Esophagus (tissue), 2 donors: ENCODE results near the gene TSPAN4. TPM values are rescaled to one million over a fixed set of nuclear protein-coding genes. Genes with fewer than 3 reads are reported as not detected.

ENCODE experiments used
- H3K27ac ChIP-seq, 2 donors: one replicate each; pipeline ENCODE4 v1.5.1; 2013; ENCODE audit warnings: low read depth in 2 of 2, mild to moderate bottlenecking in 2 of 2, inconsistent platforms in 1 of 2, low read length in 1 of 2, moderate library complexity in 1 of 2
- H3K27me3 ChIP-seq, 2 donors: one replicate each; pipeline ENCODE4 v1.6.1; 2013; ENCODE audit warnings: low read length in 2 of 2, control low read depth in 1 of 2, mild to moderate bottlenecking in 1 of 2; ENCODE audit not compliant: insufficient read depth in 2 of 2, control insufficient read depth in 1 of 2
- H3K36me3 ChIP-seq, 2 donors: one replicate each; pipeline ENCODE4 v1.6.1; 2013; ENCODE audit warnings: low read length in 1 of 2; ENCODE audit not compliant: control insufficient read depth in 2 of 2, insufficient read depth in 2 of 2
- H3K4me1 ChIP-seq, 2 donors: one replicate each; pipeline ENCODE4 v1.6.1; 2013; ENCODE audit warnings: low read length in 1 of 2; ENCODE audit not compliant: control insufficient read depth in 2 of 2, insufficient read depth in 2 of 2
- H3K4me3 ChIP-seq, 2 donors: one replicate each; pipeline ENCODE4 v1.5.1; 2013; ENCODE audit warnings: low read length in 2 of 2, mild to moderate bottlenecking in 2 of 2, low read depth in 1 of 2, moderate library complexity in 1 of 2
- H3K9me3 ChIP-seq, 2 donors: one replicate each; pipeline ENCODE4 v1.6.1; 2013; ENCODE audit warnings: mild to moderate bottlenecking in 2 of 2, low read depth in 1 of 2, low read length in 1 of 2, moderate library complexity in 1 of 2; ENCODE audit not compliant: control insufficient read depth in 2 of 2, insufficient read depth in 1 of 2
- WGBS, 2 donors: extraction: QIAGEN DNeasy Blood & Tissue Kit; methylation state at CpG; one replicate each; pipeline ENCODE4 v1.1.7; 2013; 5-methylcytosine and 5-hydroxymethylcytosine counted together
- polyA plus RNA-seq, 2 donors: library from polyadenylated mRNA; stranded (reverse); fragments of 200-250 nt; gene quantifications; one replicate each; pipeline ENCODE4 v1.2.3, GENCODE V29; 2013
- donor health status: healthy with polysubstance abuse.
- donor health status: Bipolar disorder and iron deficiency.

TSPAN4 gene
- polyA plus RNA-seq, 2 donors: 9.8 to 16.8 TPM

DNA sequence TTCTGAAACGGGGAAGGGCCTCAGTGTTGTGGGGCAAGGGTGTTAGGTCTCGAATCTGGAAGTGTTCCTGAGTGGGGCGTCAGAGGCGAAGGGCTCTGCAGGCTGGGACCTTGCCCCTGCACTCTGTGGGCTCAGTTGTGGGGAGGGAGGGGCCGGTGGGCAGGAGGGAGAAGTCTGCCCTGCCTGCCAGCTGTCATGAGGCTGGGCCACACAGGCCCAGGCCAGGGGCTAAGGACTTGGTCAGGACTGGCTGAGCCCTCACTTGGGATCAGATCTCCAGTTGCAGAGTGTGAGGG, 14.8 kb upstream of the TSPAN4 start, which contains the start of gene CRACR2B:
TSS of gene CRACR2B (plus strand) at position 23 of the 296 bp plus-strand sequence. CDS start 689 bp downstream, outside the sequence.
- peak within 1 kb of the TSS; percentile 21 to 37 for H3K27ac ChIP-seq
- H3K36me3 ChIP-seq: peaks cover 0 to 24% of the 10 kb centered on the region in 2 donors
- no peaks in the 10 kb centered on the region for H3K9me3 ChIP-seq
- peaks cover 21 to 53% of the 10 kb centered on the region in 2 donors for H3K4me1 ChIP-seq
- peak within 1 kb of the TSS; percentile 42 to 45 for H3K4me3 ChIP-seq
- peaks cover 0 to 4% of the 10 kb centered on the region in 2 donors for H3K27me3 ChIP-seq
- 33 to 52% methylated on average over 5 of the region's 5 CpGs for WGBS, 2 donors

- Histone ChIP-seq H3K36me3 (peaks cover 0 to 20% of the 10 kb centered on the region in 2 donors), H3K27ac (peak overlapping the region in 1 of 2 donors; percentile 21), H3K4me1 (peaks cover 21 to 53% of the 10 kb centered on the region in 2 donors), H3K27me3 (peaks cover 0 to 4% of the 10 kb centered on the region in 2 donors), H3K9me3 (no peaks in the 10 kb centered on the region), H3K4me3 (no peak overlapping the region)
- 65 to 67% methylated on average over 21 of the region's 21 CpGs for WGBS, 2 donors
Observed at GRCh38 chr11:828506-829175, 14.0 kb upstream of the TSPAN4 start.

GRCh38 chr11:829176-829846, 13.3 kb upstream of the TSPAN4 start:
- peaks cover 0 to 13% of the 10 kb centered on the region in 2 donors for H3K36me3 ChIP-seq
- 13 to 14% methylated on average over 40 of the region's 40 CpGs for WGBS, 2 donors
- H3K27ac ChIP-seq: no peak overlapping the region
- H3K4me3 ChIP-seq: peak overlapping the region; percentile 4 to 18
- peaks cover 21 to 57% of the 10 kb centered on the region in 2 donors for H3K4me1 ChIP-seq
- no peaks in the 10 kb centered on the region for H3K9me3 ChIP-seq
- H3K27me3 ChIP-seq: peaks cover 0 to 4% of the 10 kb centered on the region in 2 donors

DNA sequence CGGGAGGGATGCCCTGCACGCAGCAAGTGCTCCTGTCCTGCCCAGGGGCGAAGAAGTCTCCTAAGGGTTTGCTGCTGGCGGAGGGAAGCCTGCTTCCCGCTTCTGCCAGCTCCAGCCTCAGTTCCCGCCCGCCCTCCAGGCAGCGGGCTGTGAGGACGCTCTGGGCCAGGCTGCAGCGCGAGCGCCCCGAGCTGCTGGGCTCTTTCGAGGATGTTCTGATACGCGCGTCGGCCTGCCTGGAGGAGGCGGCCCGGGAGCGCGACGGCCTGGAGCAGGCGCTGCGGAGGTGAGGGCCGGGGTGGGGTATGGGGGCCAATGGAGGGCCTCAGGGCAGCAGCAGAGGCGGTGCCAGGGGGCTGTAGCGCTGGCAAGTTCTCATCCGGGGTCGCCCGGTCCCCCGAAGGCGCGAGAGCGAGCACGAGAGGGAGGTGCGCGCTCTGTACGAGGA, 12.8 kb upstream of the TSPAN4 start:
- WGBS, 2 donors: 3 to 17% methylated on average over 35 to 39 of the region's 39 CpGs
- Histone ChIP-seq H3K27me3 (peaks cover 0 to 4% of the 10 kb centered on the region in 2 donors), H3K4me1 (peaks cover 26 to 63% of the 10 kb centered on the region in 2 donors), H3K36me3 (peaks cover 0 to 8% of the 10 kb centered on the region in 2 donors), H3K27ac (no peak overlapping the region), H3K4me3 (peak overlapping the region; percentile 18 to 27), H3K9me3 (no peaks in the 10 kb centered on the region)

DNA sequence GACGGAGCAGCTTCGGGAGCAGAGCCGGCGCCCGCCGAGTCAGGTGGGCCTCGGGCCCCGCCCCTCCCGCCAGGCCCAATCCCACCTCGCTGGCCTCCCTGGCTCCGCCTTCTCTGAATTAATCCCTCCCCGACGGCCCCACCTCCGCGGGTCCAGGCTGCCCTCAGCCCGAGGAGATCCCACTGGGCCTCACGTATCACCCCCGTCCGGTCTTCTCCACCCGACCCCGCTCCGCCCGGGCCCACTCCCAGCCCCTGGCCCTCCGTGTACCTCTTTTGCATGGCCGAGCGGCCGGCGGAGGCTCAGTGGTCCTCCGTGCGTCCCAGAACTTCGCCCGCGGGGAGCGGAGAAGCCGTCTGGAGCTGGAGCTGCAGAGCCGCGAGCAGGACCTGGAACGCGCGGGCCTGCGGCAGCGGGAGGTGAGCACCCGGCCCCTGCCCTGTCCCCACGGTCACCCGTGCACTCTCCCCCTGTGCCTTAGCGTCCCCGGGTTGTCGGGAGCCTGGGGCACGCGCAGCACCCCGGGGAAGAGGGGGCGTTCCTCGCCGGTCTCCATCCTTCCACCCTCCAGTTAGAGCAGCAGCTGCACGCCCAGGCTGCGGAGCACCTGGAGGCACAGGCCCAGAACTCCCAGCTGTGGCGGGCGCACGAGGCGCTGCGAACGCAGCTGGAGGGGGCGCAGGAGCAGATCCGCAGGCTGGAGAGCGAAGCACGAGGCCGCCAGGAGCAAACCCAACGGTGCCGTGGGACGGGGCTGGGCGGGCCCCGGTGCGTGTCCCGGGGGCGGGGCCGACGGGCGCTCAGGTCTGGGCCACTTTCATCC, 12.1 kb upstream of the TSPAN4 start:
- Histone ChIP-seq H3K4me1 (peaks cover 26 to 63% of the 10 kb centered on the region in 2 donors), H3K27ac (no peak overlapping the region), H3K27me3 (peaks cover 0 to 4% of the 10 kb centered on the region in 2 donors), H3K36me3 (peaks cover 0 to 2% of the 10 kb centered on the region in 2 donors), H3K9me3 (no peaks in the 10 kb centered on the region), H3K4me3 (peak overlapping the region; percentile 18 to 27)
- WGBS, 2 donors: 5 to 20% methylated on average over 61 to 78 of the region's 78 CpGs

- 52 to 53% methylated on average over 29 to 31 of the region's 31 CpGs for WGBS, 2 donors
- peaks cover 0 to 2% of the 10 kb centered on the region in 2 donors for H3K36me3 ChIP-seq
- H3K27me3 ChIP-seq: peaks cover 0 to 4% of the 10 kb centered on the region in 2 donors
- H3K4me3 ChIP-seq: peak overlapping the region in 1 of 2 donors; percentile 27
- peaks cover 23 to 58% of the 10 kb centered on the region in 2 donors for H3K4me1 ChIP-seq
- no peaks in the 10 kb centered on the region for H3K9me3 ChIP-seq
- no peak overlapping the region for H3K27ac ChIP-seq
Observed at GRCh38 chr11:831118-831864, 11.4 kb upstream of the TSPAN4 start.

GRCh38 chr11:831961-832528, 10.6 kb upstream of the TSPAN4 start:
- WGBS, 2 donors: 62 to 73% methylated on average over 19 to 23 of the region's 23 CpGs
- Histone ChIP-seq H3K9me3 (no peaks in the 10 kb centered on the region), H3K4me3 (peak overlapping the region; percentile 37 to 62), H3K27me3 (peaks cover 0 to 4% of the 10 kb centered on the region in 2 donors), H3K36me3 (peaks cover 0 to 8% of the 10 kb centered on the region in 2 donors), H3K27ac (peak overlapping the region in 1 of 2 donors; percentile 33), H3K4me1 (peaks cover 23 to 58% of the 10 kb centered on the region in 2 donors)

GRCh38 chr11:832529-833113, 10.0 kb upstream of the TSPAN4 start, which contains the start of gene CD151:
CD151 (plus strand) TSS chr11:832952; CDS start chr11:836070, 3,118 bp downstream.
- Histone ChIP-seq H3K36me3 (peaks cover 3 to 14% of the 10 kb centered on the region in 2 donors), H3K4me1 (peaks cover 23 to 55% of the 10 kb centered on the region in 2 donors), H3K27me3 (peaks cover 0 to 4% of the 10 kb centered on the region in 2 donors), H3K9me3 (no peaks in the 10 kb centered on the region), H3K4me3 (peak within 1 kb of the TSS; percentile 62 to 66), H3K27ac (peak within 1 kb of the TSS; percentile 85 to 88)
- 2 to 7% methylated on average over 17 to 67 of the region's 67 CpGs for WGBS, 2 donors
